GM19468 (cell line): Measurements from ENCODE around the gene PRR12.
"Not testable (repeated sequence)": the region's sequence is repeated elsewhere in the genome, so short reads cannot be mapped to it uniquely, and the experiment has no call there.

Source experiments
- ATAC-seq: cut with Tn5 transposase; IDR thresholded peaks from one replicate; pipeline ENCODE4 v1.9.1; 2021; ENCODE audit warnings: mild to moderate bottlenecking, moderate library complexity, moderate number of reproducible peaks; ENCODE audit not compliant: unreplicated experiment; ENCODE audit errors: extremely low read depth

PRR12 gene

DNA sequence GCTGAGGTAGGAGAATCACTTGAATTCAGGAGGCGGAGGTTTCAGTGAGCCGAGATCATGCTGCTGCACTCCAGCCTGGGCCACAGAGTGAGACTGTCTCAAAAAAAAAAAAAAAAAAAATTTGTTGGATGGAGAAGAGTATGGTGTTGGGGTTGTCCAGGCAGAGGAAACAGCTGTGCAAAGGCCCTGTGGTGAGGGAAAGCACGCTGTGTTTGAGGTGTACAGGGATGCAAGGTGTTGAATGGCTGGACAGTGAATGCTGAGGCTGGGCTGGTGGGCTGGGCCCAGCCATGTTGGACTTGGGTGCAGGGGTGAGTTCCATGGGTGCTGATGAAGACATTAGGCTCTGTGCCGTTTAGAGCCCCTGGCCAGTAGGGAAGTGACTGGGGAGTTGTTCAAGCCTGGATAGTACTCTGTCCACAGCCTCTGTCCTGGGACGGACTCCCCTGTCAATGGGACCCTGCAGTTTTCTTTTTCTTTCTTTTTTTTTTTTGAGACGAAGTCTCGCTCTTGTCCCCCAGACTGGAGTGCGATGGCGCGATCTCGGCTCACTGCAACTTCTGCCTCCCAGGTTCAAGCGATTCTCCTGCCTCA is 18.6 kb downstream of the PRR12 start:
- no peak for ATAC-seq

- no peak for ATAC-seq
Measured at GRCh38 chr19:49613374-49613773, 22.4 kb downstream of the PRR12 start.

DNA sequence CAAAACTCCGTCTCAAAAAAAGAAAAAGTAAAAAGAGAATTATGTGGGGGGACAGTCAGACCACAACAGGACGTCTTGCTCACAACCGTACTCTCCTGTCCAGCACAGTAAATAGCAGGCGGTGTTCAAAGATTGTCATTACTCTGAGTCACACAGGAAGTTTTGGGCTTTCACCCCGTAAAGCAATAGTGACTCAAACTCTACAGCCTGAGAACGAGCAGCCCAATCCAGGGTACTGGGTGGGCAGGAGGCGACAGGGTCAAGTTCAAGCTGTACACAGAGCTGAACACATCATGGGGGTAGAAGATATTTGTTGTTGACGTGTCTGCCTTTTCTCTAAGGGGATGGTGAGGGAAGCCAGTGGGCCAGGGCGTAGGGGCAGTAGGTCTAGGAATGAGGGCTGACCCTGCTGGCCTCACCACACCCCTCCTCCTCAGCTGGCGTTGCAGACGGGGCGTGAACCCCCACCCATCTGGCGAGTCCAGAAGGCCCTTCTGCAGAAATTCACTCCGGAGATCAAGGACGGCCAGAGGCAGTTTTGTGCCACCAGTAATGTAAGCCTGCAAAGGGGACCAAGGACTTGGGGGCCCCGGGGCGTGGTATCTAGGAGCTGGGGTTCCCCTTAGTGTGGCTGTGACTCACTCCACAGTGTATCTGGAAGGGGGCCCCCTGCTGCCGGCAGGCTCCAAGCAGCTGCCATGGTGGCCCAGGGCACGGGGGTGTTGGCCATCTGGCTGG is 23.3 kb downstream of the PRR12 start:
- no peak for ATAC-seq

DNA sequence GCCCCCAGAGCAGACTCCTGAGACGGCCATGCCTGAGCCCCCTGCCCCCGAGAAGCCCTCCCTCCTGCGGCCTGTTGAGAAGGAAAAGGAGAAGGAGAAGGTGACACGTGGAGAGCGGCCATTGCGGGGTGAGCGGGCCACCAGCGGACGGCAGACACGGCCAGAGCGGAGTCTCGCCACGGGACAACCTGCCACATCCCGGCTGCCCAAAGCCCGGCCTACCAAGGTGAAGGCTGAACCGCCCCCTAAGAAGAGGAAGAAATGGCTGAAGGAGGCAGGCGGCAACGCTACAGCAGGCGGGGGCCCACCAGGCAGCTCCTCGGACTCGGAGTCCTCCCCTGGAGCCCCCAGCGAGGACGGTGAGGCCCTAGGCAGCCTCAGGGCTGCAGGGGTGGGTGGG is 24.9 kb downstream of the PRR12 start:
- no peak for ATAC-seq

DNA sequence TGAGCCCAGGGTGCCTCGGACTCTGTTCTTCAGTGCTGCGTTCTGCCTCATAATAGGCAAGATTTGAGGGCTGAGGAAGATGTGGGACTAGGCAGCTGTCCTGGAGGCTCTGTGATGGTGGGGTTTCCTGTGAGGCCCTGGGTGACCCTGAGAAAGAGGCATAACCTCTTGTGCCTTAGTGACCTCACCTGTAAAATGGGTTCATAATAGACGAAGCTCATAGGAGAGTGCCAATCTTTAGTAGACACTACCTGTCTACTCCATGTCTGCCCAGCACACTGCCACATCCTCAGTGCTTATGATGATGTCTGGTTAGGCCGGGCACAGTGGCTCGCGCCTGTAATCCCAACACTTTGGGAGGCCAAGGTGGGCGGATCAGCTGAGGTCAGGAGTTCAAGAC is 25.6 kb downstream of the PRR12 start:
- ATAC-seq = no peak

- no peak for ATAC-seq
Measured at GRCh38 chr19:49616945-49617344, 26.0 kb downstream of the PRR12 start.

- ATAC-seq = not testable (repeated sequence)
Measured at GRCh38 chr19:49617860-49618259, 26.9 kb downstream of the PRR12 start.

- no peak for ATAC-seq
Measured at GRCh38 chr19:49624967-49625910, 34.3 kb downstream of the PRR12 start.

DNA sequence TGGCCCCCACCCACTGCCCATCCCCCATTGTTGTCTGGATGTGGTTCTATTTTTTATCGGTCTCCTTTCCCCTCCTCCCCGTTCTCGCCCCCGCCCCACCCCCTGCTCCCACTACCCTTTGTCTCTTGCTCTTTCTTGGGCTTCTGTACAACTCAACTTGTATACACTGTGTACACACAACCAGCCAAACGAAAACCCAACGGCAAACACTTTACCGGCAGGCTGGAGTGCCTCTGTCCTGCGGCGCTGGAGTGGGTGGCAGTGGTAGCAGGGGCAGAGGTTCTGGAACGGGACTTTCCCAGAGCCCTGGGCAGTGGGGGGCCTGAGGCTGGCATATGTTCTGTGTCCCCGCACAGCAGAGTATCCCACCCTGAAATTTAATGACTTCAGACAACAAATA is 35.2 kb downstream of the PRR12 start:
- no peak for ATAC-seq

- ATAC-seq = no peak
Measured at GRCh38 chr19:49629659-49630058, 38.7 kb downstream of the PRR12 start.

DNA sequence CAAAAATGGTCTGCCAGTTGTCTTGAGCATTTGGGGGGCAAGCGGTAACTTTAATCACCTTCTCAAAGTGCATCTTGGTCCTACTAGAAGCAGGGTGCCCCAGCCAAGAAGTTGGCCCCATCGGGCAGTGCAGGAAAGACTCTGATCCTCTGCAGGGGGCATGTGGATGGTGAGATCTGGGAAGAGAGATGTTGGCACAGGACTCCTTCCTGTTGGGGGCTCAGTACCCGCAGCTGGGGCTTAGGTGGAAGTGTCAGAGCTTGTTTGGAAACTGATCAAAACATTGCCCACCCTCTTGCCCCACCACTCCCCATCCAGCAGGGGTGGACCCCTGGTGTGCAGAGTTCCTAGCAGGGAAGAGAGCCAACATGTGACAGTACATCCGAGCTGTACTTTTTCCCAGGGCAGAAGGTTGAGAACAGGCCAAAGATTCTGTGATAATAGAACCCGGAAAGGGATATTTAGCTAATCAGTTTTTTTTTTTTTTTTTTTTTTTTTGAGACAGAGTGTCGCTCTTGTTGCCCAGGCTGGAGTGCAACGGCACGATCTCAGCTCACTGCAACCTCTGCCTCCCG is 40.1 kb downstream of the PRR12 start:
- ATAC-seq = no peak

- no peak for ATAC-seq
Measured at GRCh38 chr19:49631610-49632192, 40.7 kb downstream of the PRR12 start.

DNA sequence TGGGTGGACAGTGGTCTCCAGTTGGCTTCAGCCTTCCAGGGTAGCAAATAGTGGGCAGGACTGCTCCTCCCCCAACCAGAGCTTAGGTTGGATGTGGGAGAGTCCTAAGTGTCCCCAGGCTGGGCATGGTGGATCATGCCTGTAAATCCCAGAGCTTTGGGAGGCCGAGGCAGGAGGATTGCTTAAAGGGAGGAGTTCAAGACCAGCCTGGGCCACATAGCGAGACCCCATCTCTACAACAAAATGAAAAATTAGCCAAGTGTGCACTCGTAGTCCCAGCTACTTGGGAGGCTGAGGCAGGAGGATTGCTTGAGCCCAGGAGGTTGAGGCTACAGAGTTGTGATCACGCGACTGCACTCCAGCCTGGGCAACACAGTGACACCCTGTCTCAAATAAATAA is 41.6 kb downstream of the PRR12 start:
- no peak for ATAC-seq

DNA sequence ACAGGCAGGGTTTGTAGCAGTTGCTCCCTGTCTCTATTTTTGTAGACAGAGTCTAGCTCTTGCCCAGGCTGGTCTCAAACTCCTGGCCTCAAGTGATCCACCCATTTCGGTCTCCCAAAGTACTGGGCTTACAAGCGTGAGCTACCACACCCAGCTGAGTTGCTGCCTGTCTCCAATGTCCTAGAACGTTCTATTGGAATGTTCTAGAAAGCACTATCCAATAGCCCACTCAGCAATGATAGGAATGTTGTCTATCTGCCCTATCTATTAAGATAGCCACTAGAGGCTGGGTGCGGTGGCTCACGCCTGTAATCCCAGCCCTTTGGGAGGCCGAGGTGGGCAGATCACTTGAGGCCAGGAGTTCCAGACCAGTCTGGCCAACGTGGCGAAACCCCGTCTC is 42.3 kb downstream of the PRR12 start:
- not testable (repeated sequence) for ATAC-seq

DNA sequence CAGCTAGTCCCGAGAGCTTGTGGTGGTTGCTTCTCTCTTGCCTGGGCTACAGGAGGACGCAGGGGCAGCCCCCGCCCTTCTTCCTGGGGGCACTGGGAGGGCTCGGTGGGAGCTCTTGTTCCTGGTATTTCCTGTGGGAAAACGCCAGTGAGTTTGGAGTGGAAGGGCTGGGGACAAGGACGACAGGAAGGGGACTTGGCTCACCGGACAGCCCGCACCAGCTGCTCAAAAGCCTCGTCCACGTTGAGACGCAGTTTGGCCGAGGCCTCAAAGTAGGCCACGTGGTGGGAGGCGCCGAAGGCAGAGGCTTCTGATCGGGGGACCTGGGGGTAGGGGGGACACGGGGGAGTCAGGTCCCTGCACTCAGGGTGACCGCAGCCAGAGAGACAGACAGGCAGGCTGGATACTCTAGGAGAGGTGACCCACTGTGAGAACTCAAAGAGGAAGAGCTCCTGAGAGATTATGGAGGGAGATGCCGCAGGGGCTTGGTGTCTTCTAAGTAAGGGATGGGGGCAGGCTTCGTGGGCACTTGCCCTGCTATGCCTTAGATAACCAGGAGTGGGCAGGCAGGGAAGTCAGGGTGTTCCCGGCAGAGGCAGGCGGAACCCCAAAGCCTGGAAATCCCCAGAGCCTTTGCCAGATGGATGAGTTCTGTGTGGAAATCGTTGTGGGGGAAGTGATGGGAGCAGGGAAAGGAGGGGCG is 44.7 kb downstream of the PRR12 start:
- no peak for ATAC-seq

GRCh38 chr19:49636233-49636932 is 45.4 kb downstream of the PRR12 start:
- ATAC-seq = no peak

DNA sequence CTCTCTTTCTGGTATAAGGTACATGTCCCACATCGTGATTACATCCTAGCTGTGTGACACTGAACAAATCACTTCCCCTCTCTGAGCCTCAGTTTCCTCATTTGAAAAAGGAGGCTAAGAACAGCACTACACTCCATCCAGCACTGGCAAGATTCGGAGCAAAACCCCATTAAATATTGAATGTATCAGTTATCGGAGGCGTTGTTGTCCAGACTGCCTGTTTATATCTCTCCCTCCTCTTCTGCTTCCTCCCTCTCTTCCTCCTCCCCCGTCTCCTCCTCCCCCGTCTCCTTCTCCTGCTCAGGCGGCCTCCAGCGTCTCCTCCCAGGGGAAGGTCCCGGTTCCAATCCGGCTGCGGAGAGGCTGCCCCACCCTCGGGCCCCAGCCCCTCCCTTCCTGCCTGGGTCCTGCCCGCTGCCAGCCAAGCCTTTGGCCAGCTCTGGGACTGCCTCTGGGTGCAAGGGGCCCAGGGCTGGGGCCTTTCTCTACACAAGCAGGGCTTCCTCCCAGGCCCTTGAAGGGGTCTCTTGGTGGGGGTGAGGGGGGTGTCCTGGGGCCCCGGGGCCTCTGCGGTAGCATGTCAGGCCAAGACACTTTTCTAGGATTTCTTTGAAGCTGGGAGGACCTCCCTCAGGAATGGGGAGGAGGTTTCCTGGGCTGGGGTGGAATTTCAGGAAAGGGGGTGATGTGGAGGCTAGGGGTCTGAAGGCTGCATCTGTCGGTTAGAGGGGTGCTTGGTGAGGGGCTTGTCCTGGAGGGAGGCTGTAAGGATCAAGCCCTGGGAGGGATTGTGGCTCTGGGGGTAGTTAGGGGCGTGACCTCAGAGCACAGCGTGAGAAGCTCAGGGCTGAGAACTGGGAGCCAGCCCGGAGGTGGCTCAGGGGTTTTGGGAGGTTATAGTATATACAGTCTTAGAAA is 47.1 kb downstream of the PRR12 start:
- ATAC-seq = no peak
